HepG2 (cell line): ENCODE measurements around the gene GPBP1. TPM values are rescaled to one million over a fixed set of nuclear protein-coding genes. Genes with fewer than 3 reads are reported as not detected.

Source experiments
- ATAC-seq: fragments of 200-7000 bp; cut with Tn5 transposase; 3 replicates; pipeline ENCODE4 v1.9.1; 2020; ENCODE audit warnings: mild to moderate bottlenecking, moderate library complexity
- BruUV-seq: library from RNA; stranded (reverse); fragments of 400-500 nt; replicated peaks from 2 replicates; lab custom pipeline; 2021; lab: Mats Ljungman, UMichigan
- CTCF ChIA-PET: fragments of 300-600 bp; formaldehyde crosslinking; extraction: SDS; loops from one replicate; lab custom pipeline; 2021; ENCODE audit warnings: low total read pairs, inconsistent platforms, low intra/inter-chr PET ratio; lab: Yijun Ruan, JAX
- POLR2A ChIA-PET: fragments of 350-600 bp; sonication (Branson Sonifier 250); formaldehyde crosslinking; loops from one replicate; lab custom pipeline; 2020; ENCODE audit warnings: antibody characterized with exemption, inconsistent platforms; lab: Yijun Ruan, JAX
- DNase-seq: peaks from one replicate; pipeline ENCODE4 v3.0.0-alpha.2; 2015; ENCODE audit warnings: low spot score
- FAIRE-seq: peaks from 3 replicates; lab custom pipeline; 2011; peaks lifted over from hg19 to GRCh38; lab: Jason Lieb, UNC
- H2AFZ ChIP-seq: one replicate; pipeline ENCODE4 v1.6.1; 2011; ENCODE audit warnings: low read length, inconsistent platforms
- H3K27ac ChIP-seq: fragments of 300-600 bp; 3 replicates; pipeline ENCODE4 v1.8.0; 2011; ENCODE audit warnings: mixed run types, mild to moderate bottlenecking, mixed read lengths, low read length, inconsistent platforms; ENCODE audit not compliant: insufficient read depth; ENCODE audit errors: extremely low read length
- H3K27me3 ChIP-seq, 2 experiments: fragments of 200-600 bp in 1 of 2; 2 replicates in 1 of 2; 3 replicates in 1 of 2; pipeline versions ENCODE4 v1.6.0 to v1.8.0; 2011; ENCODE audit warnings: low read length in 2 of 2, mild to moderate bottlenecking in 2 of 2, moderate library complexity in 2 of 2, inconsistent platforms in 1 of 2; ENCODE audit not compliant: insufficient read depth in 2 of 2, control insufficient read depth in 1 of 2
- H3K36me3 ChIP-seq, 2 experiments: fragments of 200-600 bp in 1 of 2; replicated peaks in 1 of 2; 2 replicates in 1 of 2; 3 replicates in 1 of 2; pipeline versions ENCODE4 v1.5.1 to v1.8.0; 2011; ENCODE audit warnings: low read length in 2 of 2, inconsistent platforms in 1 of 2; ENCODE audit not compliant: insufficient read depth in 2 of 2, control insufficient read depth in 1 of 2
- H3K4me1 ChIP-seq: 2 replicates; pipeline ENCODE4 v1.5.1; 2012; ENCODE audit warnings: low read length, inconsistent platforms; ENCODE audit not compliant: insufficient read depth
- H3K4me2 ChIP-seq: 2 replicates; pipeline ENCODE4 v1.6.0; 2011; ENCODE audit warnings: low read depth, low read length, inconsistent platforms
- H3K4me3 ChIP-seq, 3 experiments: fragments of 200-600 bp in 1 of 3; sonication (generic), shearing (Covaris generic) in 1 of 3; replicated peaks in 1 of 3; 2 replicates each; pipeline ENCODE4 v1.5.1; 2011 to 2016; ENCODE audit warnings: low read length in 3 of 3, inconsistent platforms in 2 of 3, low read depth in 2 of 3, mild to moderate bottlenecking in 2 of 3, control low read depth in 1 of 3, mixed read lengths in 1 of 3; ENCODE audit not compliant: insufficient read depth in 1 of 3
- H3K79me2 ChIP-seq: one replicate; pipeline ENCODE4 v1.6.1; 2011; ENCODE audit warnings: low read length, inconsistent platforms; ENCODE audit not compliant: insufficient read depth
- H3K9ac ChIP-seq: 2 replicates; pipeline ENCODE4 v1.6.0; 2011; ENCODE audit warnings: mild to moderate bottlenecking, low read depth, low read length, inconsistent platforms; ENCODE audit not compliant: insufficient read depth
- H3K9me3 ChIP-seq: 2 replicates; pipeline ENCODE4 v1.5.1; 2012; ENCODE audit warnings: mild to moderate bottlenecking, low read length
- H4K20me1 ChIP-seq: 2 replicates; pipeline ENCODE4 v1.6.0; 2011; ENCODE audit warnings: inconsistent platforms, mild to moderate bottlenecking, low read length, moderate library complexity; ENCODE audit not compliant: insufficient read depth
- BRD4 ChIP-seq: sonication (generic); formaldehyde crosslinking; IDR thresholded peaks from 2 replicates; pipeline ENCODE4 v1.4.0; 2020; ENCODE audit warnings: missing genetic modification reagents
- MIXL1 ChIP-seq: IDR thresholded peaks from 2 replicates; pipeline ENCODE4 v1.6.1; 2016
- MTF2 ChIP-seq: sonication (generic); formaldehyde crosslinking; IDR thresholded peaks from 2 replicates; pipeline ENCODE4 v1.5.0; 2020; ENCODE audit warnings: missing genetic modification reagents, borderline replicate concordance
- NCOA5 ChIP-seq: sonication (generic); formaldehyde crosslinking; IDR thresholded peaks from 2 replicates; pipeline ENCODE4 v1.4.0; 2020; ENCODE audit warnings: missing genetic modification reagents
- NFE2L1 ChIP-seq: sonication (generic); formaldehyde crosslinking; IDR thresholded peaks from 2 replicates; pipeline ENCODE4 v1.4.0; 2020; ENCODE audit warnings: missing genetic modification reagents, mild to moderate bottlenecking, borderline replicate concordance
- PCBP1 ChIP-seq: fragments of 200-400 bp; formaldehyde crosslinking; IDR thresholded peaks from 2 replicates; pipeline ENCODE4 v1.6.1; 2017; ENCODE audit warnings: mild to moderate bottlenecking, low read depth, low read length, borderline replicate concordance
- RFX1 ChIP-seq: fragments of 450-650 bp; IDR thresholded peaks from 2 replicates; pipeline ENCODE4 v1.6.1; 2017
- ZBTB38 ChIP-seq: sonication (generic); formaldehyde crosslinking; IDR thresholded peaks from 2 replicates; pipeline ENCODE4 v1.5.1; 2020; ENCODE audit warnings: mild to moderate bottlenecking, missing genetic modification reagents
- ZNF331 ChIP-seq: sonication (generic); formaldehyde crosslinking; IDR thresholded peaks from 2 replicates; pipeline ENCODE4 v1.4.0; 2020; ENCODE audit warnings: missing genetic modification reagents
- ZNF652 ChIP-seq: IDR thresholded peaks from 2 replicates; pipeline ENCODE4 v1.6.1; 2016; ENCODE audit warnings: low read depth, borderline replicate concordance
- ZNF839 ChIP-seq: sonication (generic); formaldehyde crosslinking; IDR thresholded peaks from 2 replicates; pipeline ENCODE4 v1.4.0; 2020; ENCODE audit warnings: missing genetic modification reagents, mild to moderate bottlenecking, borderline replicate concordance
- WGBS: methylation state at CpG from one replicate; pipeline ENCODE4 v1.1.6; 2017; ENCODE audit warnings: low lambda C conversion rate; 5-methylcytosine and 5-hydroxymethylcytosine counted together
- in situ Hi-C: cut with HindIII; loops from 2 replicates; pipeline ENCODE4 v1.10.0; 2017; ENCODE audit warnings: low pct_unique_long_range_greater_than_20kb; ENCODE audit not compliant: extremely low pct_ligation_motif_present
- intact Hi-C: fragments of 100-400 bp; cut with micrococcal nuclease; formaldehyde crosslinking; loops from one replicate; pipeline ENCODE4 v1.10.0; 2022; ENCODE audit not compliant: unreplicated experiment
- polyA plus RNA-seq, 8 experiments: library from polyadenylated mRNA; depleted of rRNA in 3 of 8; stranded (reverse) in 7 of 8; unstranded in 1 of 8; fragments of >200 nt; fragmentation: Illumina TruSeq in 4 of 8; extraction: Trizol in 4 of 8; gene quantifications; 2 replicates each; pipeline versions ENCODE4 v1.2.1 to v1.2.3, GENCODE V29; 2011 to 2016; ENCODE audit warnings: low read depth in 4 of 8, missing spikeins in 1 of 8, mixed read lengths in 1 of 8; ENCODE audit not compliant: insufficient read depth in 1 of 8
- total RNA-seq, 5 experiments: library from RNA; depleted of rRNA; stranded (reverse); fragments of >200 nt; fragmentation: Illumina TruSeq; extraction: Trizol; gene quantifications; 2 replicates each; pipeline ENCODE4 v1.2.3, GENCODE V29; 2016; ENCODE audit warnings: low read depth in 1 of 5
- TF ChIP-seq, protein P1 (sequence below): sonication (generic); formaldehyde crosslinking; IDR thresholded peaks from 2 replicates; pipeline ENCODE4 v1.4.0; 2020; ENCODE audit warnings: low read depth, missing genetic modification reagents
- TF ChIP-seq, protein P2 (sequence below): sonication (generic); formaldehyde crosslinking; conservative IDR thresholded peaks from 2 replicates; pipeline ENCODE4 v1.4.0; 2020; ENCODE audit warnings: missing genetic modification reagents
- TF ChIP-seq, protein P3 (sequence below): sonication (generic); formaldehyde crosslinking; IDR thresholded peaks from 2 replicates; pipeline ENCODE4 v1.9.0; 2021; ENCODE audit warnings: missing genetic modification reagents, borderline replicate concordance
- TF ChIP-seq, protein P4 (sequence below): sonication (generic); formaldehyde crosslinking; IDR thresholded peaks from 2 replicates; pipeline ENCODE4 v1.4.0; 2020; ENCODE audit warnings: missing genetic modification reagents, mild to moderate bottlenecking, borderline replicate concordance

Gene GPBP1
- total and polyA plus RNA-seq, 2 of the 13 experiments (the other 11 are each of a cell fraction or from before 2014, with no cell fraction given) = 27.1 to 72.2 TPM

DNA sequence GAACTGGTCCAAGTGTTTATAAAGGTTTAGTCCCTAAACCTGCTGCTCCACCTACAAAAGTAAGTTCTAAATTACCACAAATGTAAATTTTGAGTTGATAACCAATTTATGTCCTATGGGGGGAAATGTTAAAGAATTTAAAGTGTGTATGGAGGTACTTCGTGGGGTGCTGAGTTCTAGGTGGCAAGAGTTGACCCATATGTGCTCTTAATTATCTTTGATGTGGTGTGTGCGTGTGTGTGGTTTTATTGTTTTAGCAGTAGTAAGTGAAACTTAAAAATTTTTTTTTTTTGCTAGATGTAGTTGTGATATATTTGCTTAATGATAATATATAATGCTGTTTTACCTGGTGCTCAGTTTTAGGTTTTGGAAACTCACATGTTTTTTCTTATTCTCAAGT lies 72.6 kb downstream of the GPBP1 start:
- DNase-seq = no peak
- no peak overlapping the region for H3K27ac ChIP-seq
- H4K20me1 ChIP-seq = no peaks in the 10 kb centered on the region
- no peak for ATAC-seq
- H2AFZ ChIP-seq = no peak overlapping the region
- POLR2A ChIA-PET = no interaction called here
- no peaks in the 10 kb centered on the region for H3K27me3 ChIP-seq
- no TSS peak for BruUV-seq
- in situ Hi-C loops = no loop called here
- H3K9ac ChIP-seq = no peak overlapping the region
- 98% methylated on average over 2 of the region's 2 CpGs for WGBS
- H3K79me2 ChIP-seq = no peaks in the 10 kb centered on the region
- no peaks in the 10 kb centered on the region for H3K9me3 ChIP-seq
- FAIRE-seq = no peak
- H3K36me3 ChIP-seq = peaks cover 9 to 52% of the 10 kb centered on the region in 2 experiments
- TF ChIP-seq ZNF331 (CRISPR knock-in tag) (no peak), ZBTB38 (CRISPR knock-in tag) (no peak), NCOA5 (CRISPR knock-in tag) (no peak), MIXL1 (CRISPR knock-in tag) (no peak), PCBP1 (no peak), BRD4 (CRISPR knock-in tag) (no peak), ZNF652 (CRISPR knock-in tag) (no peak), RFX1 (no peak), MTF2 (CRISPR knock-in tag) (no peak), NFE2L1 (no peak), ZNF839 (no peak)
- TF ChIP-seq, protein P1, sequence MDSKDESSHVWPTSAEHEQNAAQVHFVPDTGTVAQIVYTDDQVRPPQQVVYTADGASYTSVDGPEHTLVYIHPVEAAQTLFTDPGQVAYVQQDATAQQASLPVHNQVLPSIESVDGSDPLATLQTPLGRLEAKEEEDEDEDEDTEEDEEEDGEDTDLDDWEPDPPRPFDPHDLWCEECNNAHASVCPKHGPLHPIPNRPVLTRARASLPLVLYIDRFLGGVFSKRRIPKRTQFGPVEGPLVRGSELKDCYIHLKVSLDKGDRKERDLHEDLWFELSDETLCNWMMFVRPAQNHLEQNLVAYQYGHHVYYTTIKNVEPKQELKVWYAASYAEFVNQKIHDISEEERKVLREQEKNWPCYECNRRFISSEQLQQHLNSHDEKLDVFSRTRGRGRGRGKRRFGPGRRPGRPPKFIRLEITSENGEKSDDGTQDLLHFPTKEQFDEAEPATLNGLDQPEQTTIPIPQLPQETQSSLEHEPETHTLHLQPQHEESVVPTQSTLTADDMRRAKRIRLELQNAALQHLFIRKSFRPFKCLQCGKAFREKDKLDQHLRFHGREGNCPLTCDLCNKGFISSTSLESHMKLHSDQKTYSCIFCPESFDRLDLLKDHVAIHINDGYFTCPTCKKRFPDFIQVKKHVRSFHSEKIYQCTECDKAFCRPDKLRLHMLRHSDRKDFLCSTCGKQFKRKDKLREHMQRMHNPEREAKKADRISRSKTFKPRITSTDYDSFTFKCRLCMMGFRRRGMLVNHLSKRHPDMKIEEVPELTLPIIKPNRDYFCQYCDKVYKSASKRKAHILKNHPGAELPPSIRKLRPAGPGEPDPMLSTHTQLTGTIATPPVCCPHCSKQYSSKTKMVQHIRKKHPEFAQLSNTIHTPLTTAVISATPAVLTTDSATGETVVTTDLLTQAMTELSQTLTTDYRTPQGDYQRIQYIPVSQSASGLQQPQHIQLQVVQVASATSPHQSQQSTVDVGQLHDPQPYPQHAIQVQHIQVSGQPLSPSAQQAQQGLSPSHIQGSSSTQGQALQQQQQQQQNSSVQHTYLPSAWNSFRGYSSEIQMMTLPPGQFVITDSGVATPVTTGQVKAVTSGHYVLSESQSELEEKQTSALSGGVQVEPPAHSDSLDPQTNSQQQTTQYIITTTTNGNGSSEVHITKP (CRISPR knock-in tag) = no peak
- TF ChIP-seq, protein P2, sequence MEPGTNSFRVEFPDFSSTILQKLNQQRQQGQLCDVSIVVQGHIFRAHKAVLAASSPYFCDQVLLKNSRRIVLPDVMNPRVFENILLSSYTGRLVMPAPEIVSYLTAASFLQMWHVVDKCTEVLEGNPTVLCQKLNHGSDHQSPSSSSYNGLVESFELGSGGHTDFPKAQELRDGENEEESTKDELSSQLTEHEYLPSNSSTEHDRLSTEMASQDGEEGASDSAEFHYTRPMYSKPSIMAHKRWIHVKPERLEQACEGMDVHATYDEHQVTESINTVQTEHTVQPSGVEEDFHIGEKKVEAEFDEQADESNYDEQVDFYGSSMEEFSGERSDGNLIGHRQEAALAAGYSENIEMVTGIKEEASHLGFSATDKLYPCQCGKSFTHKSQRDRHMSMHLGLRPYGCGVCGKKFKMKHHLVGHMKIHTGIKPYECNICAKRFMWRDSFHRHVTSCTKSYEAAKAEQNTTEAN (CRISPR knock-in tag) = no peak
- TF ChIP-seq, protein P3, sequence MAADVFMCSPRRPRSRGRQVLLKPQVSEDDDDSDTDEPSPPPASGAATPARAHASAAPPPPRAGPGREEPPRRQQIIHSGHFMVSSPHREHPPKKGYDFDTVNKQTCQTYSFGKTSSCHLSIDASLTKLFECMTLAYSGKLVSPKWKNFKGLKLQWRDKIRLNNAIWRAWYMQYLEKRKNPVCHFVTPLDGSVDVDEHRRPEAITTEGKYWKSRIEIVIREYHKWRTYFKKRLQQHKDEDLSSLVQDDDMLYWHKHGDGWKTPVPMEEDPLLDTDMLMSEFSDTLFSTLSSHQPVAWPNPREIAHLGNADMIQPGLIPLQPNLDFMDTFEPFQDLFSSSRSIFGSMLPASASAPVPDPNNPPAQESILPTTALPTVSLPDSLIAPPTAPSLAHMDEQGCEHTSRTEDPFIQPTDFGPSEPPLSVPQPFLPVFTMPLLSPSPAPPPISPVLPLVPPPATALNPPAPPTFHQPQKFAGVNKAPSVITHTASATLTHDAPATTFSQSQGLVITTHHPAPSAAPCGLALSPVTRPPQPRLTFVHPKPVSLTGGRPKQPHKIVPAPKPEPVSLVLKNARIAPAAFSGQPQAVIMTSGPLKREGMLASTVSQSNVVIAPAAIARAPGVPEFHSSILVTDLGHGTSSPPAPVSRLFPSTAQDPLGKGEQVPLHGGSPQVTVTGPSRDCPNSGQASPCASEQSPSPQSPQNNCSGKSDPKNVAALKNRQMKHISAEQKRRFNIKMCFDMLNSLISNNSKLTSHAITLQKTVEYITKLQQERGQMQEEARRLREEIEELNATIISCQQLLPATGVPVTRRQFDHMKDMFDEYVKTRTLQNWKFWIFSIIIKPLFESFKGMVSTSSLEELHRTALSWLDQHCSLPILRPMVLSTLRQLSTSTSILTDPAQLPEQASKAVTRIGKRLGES (CRISPR knock-in tag) = no peak
- TF ChIP-seq, protein P4, sequence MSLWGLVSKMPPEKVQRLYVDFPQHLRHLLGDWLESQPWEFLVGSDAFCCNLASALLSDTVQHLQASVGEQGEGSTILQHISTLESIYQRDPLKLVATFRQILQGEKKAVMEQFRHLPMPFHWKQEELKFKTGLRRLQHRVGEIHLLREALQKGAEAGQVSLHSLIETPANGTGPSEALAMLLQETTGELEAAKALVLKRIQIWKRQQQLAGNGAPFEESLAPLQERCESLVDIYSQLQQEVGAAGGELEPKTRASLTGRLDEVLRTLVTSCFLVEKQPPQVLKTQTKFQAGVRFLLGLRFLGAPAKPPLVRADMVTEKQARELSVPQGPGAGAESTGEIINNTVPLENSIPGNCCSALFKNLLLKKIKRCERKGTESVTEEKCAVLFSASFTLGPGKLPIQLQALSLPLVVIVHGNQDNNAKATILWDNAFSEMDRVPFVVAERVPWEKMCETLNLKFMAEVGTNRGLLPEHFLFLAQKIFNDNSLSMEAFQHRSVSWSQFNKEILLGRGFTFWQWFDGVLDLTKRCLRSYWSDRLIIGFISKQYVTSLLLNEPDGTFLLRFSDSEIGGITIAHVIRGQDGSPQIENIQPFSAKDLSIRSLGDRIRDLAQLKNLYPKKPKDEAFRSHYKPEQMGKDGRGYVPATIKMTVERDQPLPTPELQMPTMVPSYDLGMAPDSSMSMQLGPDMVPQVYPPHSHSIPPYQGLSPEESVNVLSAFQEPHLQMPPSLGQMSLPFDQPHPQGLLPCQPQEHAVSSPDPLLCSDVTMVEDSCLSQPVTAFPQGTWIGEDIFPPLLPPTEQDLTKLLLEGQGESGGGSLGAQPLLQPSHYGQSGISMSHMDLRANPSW (CRISPR knock-in tag) = no peak
- TF ChIP-seq, all 625 proteins: peak for 0
- intact Hi-C loops = no loop called here
- H3K4me2 ChIP-seq = no peak overlapping the region
- H3K4me1 ChIP-seq = peaks cover 4% of the 10 kb centered on the region
- H3K4me3 ChIP-seq = no peak overlapping the region
- CTCF ChIA-PET = no interaction called here
